HCEC 1CT (cell line): ENCODE measurements around the gene CASP8AP2.
"Not testable (repeated sequence)": the region's sequence is repeated elsewhere in the genome, so short reads cannot be mapped to it uniquely, and the experiment has no call there.

Experiments
- DNase-seq: peaks from one replicate; pipeline ENCODE4 v3.0.0-alpha.2; 2017

Gene CASP8AP2

GRCh38 chr6:89829472-89830169 is at the start of gene CASP8AP2:
Gene CASP8AP2, plus strand, starts transcription at chr6:89829880.
- DNase-seq = peak; percentile 98

- no peak for DNase-seq
Measured at GRCh38 chr6:89781070-89782034, 48.3 kb upstream of the CASP8AP2 start.

DNA sequence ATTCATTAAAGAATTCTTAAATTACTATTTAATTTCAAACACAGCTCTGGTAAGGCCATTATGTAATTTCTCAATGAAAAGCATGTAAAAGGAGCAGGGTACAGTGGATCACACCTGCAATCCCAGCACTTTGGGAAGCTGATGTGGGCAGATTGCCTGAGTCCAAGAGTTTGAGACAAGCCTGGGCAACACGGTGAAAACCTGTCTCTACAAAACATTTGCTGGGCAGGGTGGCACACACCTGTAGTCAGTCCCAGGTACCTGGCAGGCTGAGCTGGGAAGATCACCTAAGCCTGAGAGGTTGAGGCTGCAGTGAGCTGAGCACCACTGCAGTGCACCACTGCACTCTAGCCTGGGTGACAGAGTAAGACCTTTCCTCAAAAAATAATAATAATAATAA is 47.5 kb upstream of the CASP8AP2 start:
- no peak for DNase-seq

GRCh38 chr6:89783293-89783692 is 46.4 kb upstream of the CASP8AP2 start:
- DNase-seq = not testable (repeated sequence)

GRCh38 chr6:89784838-89785237 is 44.8 kb upstream of the CASP8AP2 start:
- DNase-seq = no peak

GRCh38 chr6:89786970-89787369 is 42.7 kb upstream of the CASP8AP2 start:
- DNase-seq = no peak

GRCh38 chr6:89787660-89788328 is 41.9 kb upstream of the CASP8AP2 start:
- no peak for DNase-seq

DNA sequence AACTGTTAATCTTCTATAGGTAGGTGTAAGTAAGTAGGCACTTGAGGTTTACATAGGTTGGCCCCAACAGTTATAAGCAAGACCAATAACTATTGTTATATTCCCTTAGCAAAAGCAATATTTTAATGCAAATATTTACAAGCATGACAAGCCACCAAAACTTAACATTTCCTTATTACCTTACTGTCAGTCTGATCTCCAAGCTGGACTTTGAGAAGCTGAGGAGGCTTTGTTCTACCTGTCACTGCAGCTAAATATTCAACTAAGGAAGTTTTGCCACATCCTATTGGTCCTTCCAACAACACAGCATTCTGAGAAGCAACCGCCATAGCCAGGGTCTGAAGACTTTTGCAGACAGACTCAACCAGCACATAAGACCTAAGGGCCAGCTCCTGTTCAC is 39.7 kb upstream of the CASP8AP2 start:
- no peak for DNase-seq

- no peak for DNase-seq
Measured at GRCh38 chr6:89790403-89790802, 39.3 kb upstream of the CASP8AP2 start.

DNA sequence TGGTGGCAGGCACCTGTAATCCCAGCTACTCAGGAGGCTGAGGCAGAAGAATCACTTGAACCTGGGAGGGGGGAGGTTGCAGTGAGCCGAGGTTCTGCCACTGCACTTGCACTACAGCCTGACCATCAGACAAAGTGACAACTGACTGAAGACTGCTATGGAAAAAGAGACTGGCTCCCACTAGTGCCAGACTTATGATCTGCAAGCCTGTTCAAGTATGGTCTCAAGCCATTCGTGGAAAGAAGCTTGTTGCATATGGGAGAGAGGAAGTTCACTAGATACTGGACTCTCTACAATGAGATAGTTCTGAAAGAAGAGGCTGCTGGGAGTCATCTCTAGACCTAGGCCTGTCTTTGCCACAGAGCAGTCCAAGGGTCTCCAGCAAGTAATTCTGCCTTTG is 36.8 kb upstream of the CASP8AP2 start:
- DNase-seq = peak; percentile 34

DNA sequence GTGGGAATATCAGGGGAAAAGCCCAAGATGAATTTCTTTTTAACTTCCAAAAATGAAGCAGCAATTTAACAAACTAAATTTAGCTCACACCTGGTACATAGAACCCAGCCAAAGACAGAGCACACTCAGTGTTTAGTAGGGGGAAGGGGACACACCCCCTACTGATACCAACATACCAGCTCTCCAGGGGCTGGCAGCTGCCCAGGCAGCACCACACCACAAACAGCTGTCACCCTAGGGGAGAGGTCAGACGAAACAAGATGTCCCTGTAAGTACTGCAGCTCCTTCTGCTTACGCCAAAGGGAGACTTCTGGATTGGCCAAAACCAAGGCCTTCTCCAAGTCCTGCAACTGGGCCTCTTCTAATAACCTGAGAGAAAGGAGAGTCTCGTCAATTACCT is 36.1 kb upstream of the CASP8AP2 start:
- DNase-seq = no peak

GRCh38 chr6:89794324-89794723 is 35.4 kb upstream of the CASP8AP2 start:
- no peak for DNase-seq

DNA sequence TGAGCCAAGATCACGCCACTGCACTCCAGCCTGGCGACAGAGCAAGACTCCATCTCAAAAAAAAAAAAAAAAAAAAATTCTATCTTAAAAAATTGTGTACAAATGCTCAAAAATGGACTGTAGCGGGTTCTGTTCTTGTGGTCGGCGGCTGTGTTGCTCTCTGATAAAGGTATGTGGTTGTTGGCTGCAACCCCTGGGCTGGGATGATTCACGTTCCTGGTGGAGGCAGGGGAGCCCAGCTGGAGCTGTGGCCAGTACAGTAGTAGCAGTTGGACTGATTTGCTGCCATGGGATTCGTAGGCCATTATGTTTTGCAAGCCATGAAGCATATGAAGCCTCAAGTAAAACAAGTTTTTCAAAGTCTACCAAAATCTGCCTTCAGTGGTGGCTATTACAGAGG is 32.4 kb upstream of the CASP8AP2 start:
- DNase-seq = peak; percentile 7

DNA sequence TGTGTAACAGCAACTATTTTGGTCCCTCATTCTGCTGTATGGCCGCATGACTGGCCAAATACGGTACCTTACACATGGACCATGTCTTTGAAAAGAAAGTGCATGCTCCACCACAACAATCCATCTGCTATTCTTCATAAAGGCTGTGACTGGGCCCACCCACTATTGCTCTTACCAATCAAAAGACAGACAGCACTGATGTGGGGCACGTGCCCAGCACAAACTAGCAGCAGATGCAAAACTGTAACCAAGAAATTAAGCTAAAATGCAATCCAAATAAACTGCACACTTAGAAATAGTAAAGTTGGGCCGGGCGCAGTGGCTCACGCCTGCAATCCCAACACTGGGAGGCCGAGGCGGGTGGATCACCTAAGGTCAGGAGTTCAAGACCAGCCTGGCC is 30.6 kb upstream of the CASP8AP2 start:
- DNase-seq = no peak

- DNase-seq = no peak
Measured at GRCh38 chr6:89799756-89800155, 29.9 kb upstream of the CASP8AP2 start.

GRCh38 chr6:89803271-89803670 is 26.4 kb upstream of the CASP8AP2 start:
- no peak for DNase-seq

- DNase-seq = no peak
Measured at GRCh38 chr6:89805814-89806371, 23.8 kb upstream of the CASP8AP2 start.

GRCh38 chr6:89807581-89807980 is 22.1 kb upstream of the CASP8AP2 start:
- DNase-seq = no peak

DNA sequence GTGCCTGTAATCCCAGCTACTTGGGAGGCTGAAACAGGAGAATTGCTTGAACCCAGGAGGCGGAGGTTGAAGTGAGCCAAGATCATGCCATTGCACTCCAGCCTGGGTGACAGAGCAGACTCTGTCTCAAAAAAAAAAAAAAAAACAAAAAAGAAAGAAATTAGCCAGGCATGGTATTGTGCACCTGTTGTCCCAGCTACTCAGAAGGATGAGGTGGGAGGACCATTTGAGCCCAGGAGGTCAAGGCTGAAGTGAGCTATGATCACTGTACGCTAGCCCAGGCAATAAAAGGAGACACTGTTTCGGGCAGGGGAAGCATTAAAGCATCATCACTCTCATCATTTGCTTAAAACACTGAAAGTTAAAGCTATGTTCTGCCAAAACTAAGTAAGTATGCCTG is 16.3 kb upstream of the CASP8AP2 start:
- DNase-seq = not testable (repeated sequence)

DNA sequence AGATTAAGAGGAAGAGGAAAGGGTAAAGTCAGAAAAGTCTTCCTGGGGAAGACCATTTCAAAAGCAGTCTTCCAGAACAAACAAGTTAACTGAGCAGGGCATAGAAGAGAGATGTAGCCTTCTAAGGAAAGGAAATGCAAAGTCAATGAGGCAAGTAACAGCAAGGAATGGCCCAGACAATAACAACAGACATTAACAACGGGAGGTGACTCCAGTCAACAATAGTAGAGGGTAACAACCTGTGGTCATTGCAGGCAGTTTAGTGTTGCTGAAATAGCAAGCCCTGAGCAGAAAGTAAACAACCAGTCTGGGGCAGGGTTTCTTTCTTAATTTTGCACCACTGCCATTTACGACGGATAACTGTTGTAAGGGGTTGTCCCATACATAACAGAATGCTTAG is 12.2 kb upstream of the CASP8AP2 start:
- no peak for DNase-seq

DNA sequence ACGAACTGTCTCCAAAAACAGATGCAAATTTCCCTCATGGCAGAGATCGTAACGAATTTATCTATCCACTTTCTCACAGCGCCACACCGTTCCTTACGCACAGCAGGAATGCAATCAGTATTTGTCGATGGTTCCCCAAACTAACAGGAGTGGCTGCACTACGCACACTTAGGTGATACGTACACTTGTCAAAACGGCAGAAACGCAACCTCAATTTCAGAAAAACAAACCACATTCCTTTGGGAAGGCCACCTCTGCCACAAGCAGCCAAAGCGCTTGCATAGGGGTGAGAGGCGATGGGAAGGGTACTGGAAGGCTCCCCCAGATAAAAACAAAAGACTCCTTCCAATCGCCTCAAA is 10.7 kb upstream of the CASP8AP2 start:
- DNase-seq = peak; percentile 18

GRCh38 chr6:89819336-89820130 is 10.1 kb upstream of the CASP8AP2 start, which contains the start of gene MDN1:
Gene MDN1, minus strand, starts transcription at chr6:89819794. Its CDS starts 187 bp downstream, at chr6:89819607.
- DNase-seq = peak; percentile 95
